ENCODE measurements around the gene OR2S2. TPM values are rescaled to one million over a fixed set of nuclear protein-coding genes. Genes with fewer than 3 reads are reported as not detected.
A peak's percentile ranks its signal among the peaks of the same experiment; 100 is the strongest.

The OR2S2 gene
- total RNA-seq, 2 experiments from 2014 or later = not detected

GRCh38 chr9:35937227-35937626 is 20.7 kb downstream of the OR2S2 start:
- H3K79me2 ChIP-seq (ENCODE audit: insufficient read depth, low read depth, low read length) = no peaks in the 10 kb centered on the region
- no peaks in the 10 kb centered on the region; the same call in 1 of the 2 replicates for H3K36me3 ChIP-seq (ENCODE audit: insufficient read depth, low read length)
- intact Hi-C loops (cut with micrococcal nuclease; ENCODE audit: unreplicated experiment) = no loop called here
- peak overlapping the region; percentile 39 for H3K27ac ChIP-seq (ENCODE audit: low read depth, low read length, poor library complexity, severe bottlenecking)
- ChIA-PET CTCF (ENCODE audit: unreplicated experiment) (no interaction called here), POLR2A (interaction anchor here (1.2 to 1.5 kb wide), 2 partner anchors 12 to 18 kb away, joined by 4 to 5 read pairs; no protein-coding TSS in a partner anchor)
- no peaks in the 10 kb centered on the region for H3K9me2 ChIP-seq (ENCODE audit: insufficient read depth, low read length)
- H2AFZ ChIP-seq (ENCODE audit: low read length) = peak overlapping the region; percentile 65; the same call in 1 of the 2 replicates
- DNase-seq (ENCODE audit: low spot score) = peak; percentile 44
- peaks cover 8% of the 10 kb centered on the region; the same call in 1 of the 2 replicates for H3K9me3 ChIP-seq (ENCODE audit: low read length)
- BruUV-seq (replicated peaks) = no TSS peak
- peak overlapping the region; percentile 12 for H3K4me3 ChIP-seq (ENCODE audit: low read depth, low read length, poor library complexity, severe bottlenecking)
- no peak for TF ChIP-seq CTCF (conservative IDR thresholded peaks at IDR 0.05; ENCODE audit: low read length)
- TF ChIP-seq EZH2phosphoT487 (IDR thresholded peaks at IDR 0.05; ENCODE audit: borderline replicate concordance, low read depth, low read length) = no peak
- H3K4me1 ChIP-seq (ENCODE audit: insufficient read depth, low read length, poor library complexity, severe bottlenecking) = peaks cover 46% of the 10 kb centered on the region
- no peaks in the 10 kb centered on the region for H4K20me1 ChIP-seq (ENCODE audit: insufficient read depth, low read length)
- peak overlapping the region; percentile 44 for H3K4me2 ChIP-seq (ENCODE audit: low read length)

- POLR2A ChIA-PET = interaction anchor here (0.9 to 1.5 kb wide), 3 partner anchors 11 to 1019 kb away, joined by 4 to 5 read pairs (median 4); no protein-coding TSS in a partner anchor
- no TSS peak for BruUV-seq (replicated peaks)
- CTCF ChIA-PET (ENCODE audit: unreplicated experiment) = interaction anchor here (1.0 kb wide), 1 partner anchor 40 kb away, joined by 3 read pairs; no protein-coding TSS in a partner anchor
Observed at GRCh38 chr9:35935755-35936509, 22.0 kb downstream of the OR2S2 start.

More at GRCh38 chr9:35935755-35936509, 22.0 kb downstream of the OR2S2 start:
- Histone ChIP-seq H3K9me2 (ENCODE audit: insufficient read depth, low read length) (no peaks in the 10 kb centered on the region), H3K4me3 (ENCODE audit: low read depth, low read length, poor library complexity, severe bottlenecking) (no peak overlapping the region), H3K4me1 (ENCODE audit: insufficient read depth, low read length, poor library complexity, severe bottlenecking) (peaks cover 41% of the 10 kb centered on the region), H3K36me3 (ENCODE audit: insufficient read depth, low read length) (no peaks in the 10 kb centered on the region; the same call in 1 of the 2 replicates), H3K79me2 (ENCODE audit: insufficient read depth, low read depth, low read length) (no peaks in the 10 kb centered on the region), H3K4me2 (ENCODE audit: low read length) (no peak overlapping the region), H3K9me3 (ENCODE audit: low read length) (peaks cover 8% of the 10 kb centered on the region; the same call in 1 of the 2 replicates), H3K27ac (ENCODE audit: low read depth, low read length, poor library complexity, severe bottlenecking) (no peak overlapping the region), H4K20me1 (ENCODE audit: insufficient read depth, low read length) (no peaks in the 10 kb centered on the region), H2AFZ (ENCODE audit: low read length) (no peak overlapping the region)
- no peak for TF ChIP-seq EZH2phosphoT487 (IDR thresholded peaks at IDR 0.05; ENCODE audit: borderline replicate concordance, low read depth, low read length)
- no peak for TF ChIP-seq CTCF (conservative IDR thresholded peaks at IDR 0.05; ENCODE audit: low read length)
- DNase-seq (ENCODE audit: low spot score) = no peak
- intact Hi-C loops (cut with micrococcal nuclease; ENCODE audit: unreplicated experiment) = no loop called here

All from OCI-LY7 (cell line).